Small intestine (tissue), 7 donors: Measurements from ENCODE around the gene TCIRG1. TPM values are rescaled to one million over a fixed set of nuclear protein-coding genes. Genes with fewer than 3 reads are reported as not detected.

Source experiments
- DNase-seq, 2 donors: peaks; one replicate each; pipeline versions ENCODE4 v3.0.0 to v3.0.0-alpha.2; 2013
- FAIRE-seq: peaks from 2 replicates; lab custom pipeline; 2012; peaks lifted over from hg19 to GRCh38; lab: Jason Lieb, UNC
- H3K27ac ChIP-seq, 3 donors: one replicate each; pipeline ENCODE4 v1.5.1; 2013; ENCODE audit warnings: low read length in 2 of 3, mild to moderate bottlenecking in 2 of 3, control low read depth in 1 of 3, inconsistent platforms in 1 of 3, low read depth in 1 of 3, moderate library complexity in 1 of 3
- H3K27me3 ChIP-seq, 3 donors: one replicate each; pipeline ENCODE4 v1.6.1; 2013; ENCODE audit warnings: low read length in 3 of 3, inconsistent platforms in 1 of 3; ENCODE audit not compliant: control insufficient read depth in 3 of 3, insufficient read depth in 3 of 3
- H3K36me3 ChIP-seq, 3 donors: one replicate each; pipeline ENCODE4 v1.6.1; 2013; ENCODE audit warnings: low read length in 3 of 3, inconsistent platforms in 1 of 3, low read depth in 1 of 3, mild to moderate bottlenecking in 1 of 3, moderate library complexity in 1 of 3; ENCODE audit not compliant: control insufficient read depth in 3 of 3, insufficient read depth in 2 of 3
- H3K4me1 ChIP-seq, 3 donors: one replicate each; pipeline ENCODE4 v1.6.1; 2013; ENCODE audit warnings: low read length in 2 of 3, inconsistent platforms in 1 of 3, low read depth in 1 of 3, mild to moderate bottlenecking in 1 of 3, moderate library complexity in 1 of 3; ENCODE audit not compliant: control insufficient read depth in 3 of 3, insufficient read depth in 2 of 3
- H3K4me3 ChIP-seq, 3 donors: one replicate each; pipeline ENCODE4 v1.5.1; 2013; ENCODE audit warnings: low read length in 3 of 3, control low read depth in 1 of 3, inconsistent platforms in 1 of 3, low read depth in 1 of 3, mild to moderate bottlenecking in 1 of 3, moderate library complexity in 1 of 3
- H3K9me3 ChIP-seq, 2 donors: one replicate each; pipeline ENCODE4 v1.6.1; 2013; ENCODE audit warnings: low read depth in 1 of 2, low read length in 1 of 2; ENCODE audit not compliant: control insufficient read depth in 2 of 2, insufficient read depth in 1 of 2
- WGBS, 3 donors: extraction: QIAGEN DNeasy Blood & Tissue Kit; methylation state at CpG; one replicate each; pipeline ENCODE4 v1.1.7; 2013; 5-methylcytosine and 5-hydroxymethylcytosine counted together
- polyA plus RNA-seq, 4 donors: library from polyadenylated mRNA; stranded (reverse) in 3 of 4; unstranded in 1 of 4; fragments of 200-250 nt in 3 of 4; fragments of 120-200 nt in 1 of 4; gene quantifications; one replicate each; pipeline versions ENCODE4 v1.2.1 to v1.2.3, GENCODE V29; 2013
- donor health status: healthy with polysubstance abuse.
- donor health status: control.
- donor health status: control.
- donor health status: Bipolar disorder and iron deficiency.
- donor health status: healthy.

TCIRG1 gene
- polyA plus RNA-seq, 4 donors, result 79.1 to 437 (median 285) TPM

DNA sequence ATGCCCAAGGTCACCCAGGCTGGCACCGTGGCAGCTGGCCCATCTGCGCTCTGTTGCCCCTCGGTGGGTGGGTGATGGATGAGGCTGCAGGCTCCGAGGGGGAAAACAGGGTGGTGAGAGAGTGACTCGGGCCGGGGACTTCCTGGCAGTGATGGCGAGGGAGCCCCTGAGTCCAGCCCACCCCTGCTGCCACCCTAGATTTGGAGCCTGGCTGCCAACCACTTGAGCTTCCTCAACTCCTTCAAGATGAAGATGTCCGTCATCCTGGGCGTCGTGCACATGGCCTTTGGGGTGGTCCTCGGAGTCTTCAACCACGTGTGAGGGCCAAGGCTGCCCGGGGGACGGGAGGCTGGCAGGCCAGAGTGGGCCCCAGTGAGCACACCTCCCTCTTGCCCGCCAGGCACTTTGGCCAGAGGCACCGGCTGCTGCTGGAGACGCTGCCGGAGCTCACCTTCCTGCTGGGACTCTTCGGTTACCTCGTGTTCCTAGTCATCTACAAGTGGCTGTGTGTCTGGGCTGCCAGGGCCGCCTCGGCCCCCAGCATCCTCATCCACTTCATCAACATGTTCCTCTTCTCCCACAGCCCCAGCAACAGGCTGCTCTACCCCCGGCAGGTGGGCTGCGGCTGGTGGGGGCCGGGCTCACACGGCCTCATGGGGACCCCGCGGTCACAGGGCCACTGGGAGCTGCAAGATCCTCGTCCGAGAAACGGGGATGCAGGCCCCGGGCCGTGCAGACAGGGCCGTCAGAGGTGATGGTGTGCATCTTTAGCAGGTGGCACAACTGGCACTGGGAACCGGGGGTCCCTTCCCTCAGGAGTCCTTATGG lies 10.1 kb downstream of the TCIRG1 start:
- DNase-seq (no peak), FAIRE-seq (no peak)
- Histone ChIP-seq H3K27me3 (no peaks in the 10 kb centered on the region), H3K36me3 (peaks cover 22 to 94% (median 25%) of the 10 kb centered on the region in 3 donors), H3K4me3 (no peak overlapping the region), H3K9me3 (no peaks in the 10 kb centered on the region), H3K27ac (no peak overlapping the region), H3K4me1 (no peaks in the 10 kb centered on the region)
- WGBS, 3 donors, result 91% methylated on average over 33 to 35 of the region's 35 CpGs

DNA sequence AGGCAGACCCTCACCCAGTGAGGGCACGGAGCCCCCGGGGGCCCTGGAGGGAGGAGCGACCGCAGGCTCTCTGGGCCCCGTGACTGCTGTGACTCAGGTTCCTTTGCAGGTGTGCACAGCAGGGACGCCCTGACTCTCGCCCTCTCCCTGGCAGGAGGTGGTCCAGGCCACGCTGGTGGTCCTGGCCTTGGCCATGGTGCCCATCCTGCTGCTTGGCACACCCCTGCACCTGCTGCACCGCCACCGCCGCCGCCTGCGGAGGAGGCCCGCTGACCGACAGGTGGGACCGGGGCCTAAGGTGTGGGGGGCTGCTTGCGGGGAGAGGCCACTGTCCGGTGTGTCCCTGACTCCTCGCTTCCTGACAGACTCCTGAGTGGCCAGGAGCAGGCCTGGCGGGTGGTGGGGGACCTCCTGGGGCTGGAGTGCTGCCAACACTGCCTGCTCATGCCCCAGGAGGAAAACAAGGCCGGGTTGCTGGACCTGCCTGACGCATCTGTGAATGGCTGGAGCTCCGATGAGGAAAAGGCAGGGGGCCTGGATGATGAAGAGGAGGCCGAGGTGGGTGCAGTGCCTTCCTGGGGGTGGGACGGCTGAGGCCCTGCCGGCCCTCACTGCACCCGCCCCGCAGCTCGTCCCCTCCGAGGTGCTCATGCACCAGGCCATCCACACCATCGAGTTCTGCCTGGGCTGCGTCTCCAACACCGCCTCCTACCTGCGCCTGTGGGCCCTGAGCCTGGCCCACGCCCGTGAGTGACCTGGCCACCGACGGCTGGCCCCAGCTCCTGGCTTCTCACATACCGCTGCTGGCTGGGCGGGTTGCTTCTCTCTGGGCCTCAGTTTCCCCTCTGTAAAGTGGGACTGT lies 10.9 kb downstream of the TCIRG1 start:
- H3K4me3 ChIP-seq, result no peak overlapping the region
- H3K9me3 ChIP-seq, result no peaks in the 10 kb centered on the region
- H3K27ac ChIP-seq, result no peak overlapping the region
- H3K27me3 ChIP-seq, result no peaks in the 10 kb centered on the region
- no peak for DNase-seq
- no peaks in the 10 kb centered on the region for H3K4me1 ChIP-seq
- 89 to 93% (median 90%) methylated on average over 36 to 40 of the region's 40 CpGs for WGBS, 3 donors
- H3K36me3 ChIP-seq, result peaks cover 20 to 93% (median 23%) of the 10 kb centered on the region in 3 donors
- no peak for FAIRE-seq

DNA sequence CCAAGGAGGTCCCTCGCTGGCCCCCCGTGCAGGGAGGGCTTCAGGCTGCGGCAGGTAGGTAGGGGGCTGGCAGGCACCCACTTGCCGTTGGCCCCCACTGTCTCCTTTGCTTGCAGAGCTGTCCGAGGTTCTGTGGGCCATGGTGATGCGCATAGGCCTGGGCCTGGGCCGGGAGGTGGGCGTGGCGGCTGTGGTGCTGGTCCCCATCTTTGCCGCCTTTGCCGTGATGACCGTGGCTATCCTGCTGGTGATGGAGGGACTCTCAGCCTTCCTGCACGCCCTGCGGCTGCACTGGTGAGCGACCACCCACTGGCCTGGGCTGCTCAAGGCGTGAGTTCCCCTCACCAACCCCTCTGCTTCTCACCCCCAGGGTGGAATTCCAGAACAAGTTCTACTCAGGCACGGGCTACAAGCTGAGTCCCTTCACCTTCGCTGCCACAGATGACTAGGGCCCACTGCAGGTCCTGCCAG lies 11.6 kb downstream of the TCIRG1 start:
- DNase-seq (no peak), FAIRE-seq (no peak)
- H3K4me3 ChIP-seq, result no peak overlapping the region
- no peaks in the 10 kb centered on the region for H3K9me3 ChIP-seq
- H3K36me3 ChIP-seq, result peaks cover 19 to 93% (median 23%) of the 10 kb centered on the region in 3 donors
- WGBS, 3 donors, result 93 to 97% (median 94%) methylated on average over 16 to 18 of the region's 18 CpGs
- no peaks in the 10 kb centered on the region for H3K27me3 ChIP-seq
- H3K4me1 ChIP-seq, result no peaks in the 10 kb centered on the region
- H3K27ac ChIP-seq, result no peak overlapping the region

DNA sequence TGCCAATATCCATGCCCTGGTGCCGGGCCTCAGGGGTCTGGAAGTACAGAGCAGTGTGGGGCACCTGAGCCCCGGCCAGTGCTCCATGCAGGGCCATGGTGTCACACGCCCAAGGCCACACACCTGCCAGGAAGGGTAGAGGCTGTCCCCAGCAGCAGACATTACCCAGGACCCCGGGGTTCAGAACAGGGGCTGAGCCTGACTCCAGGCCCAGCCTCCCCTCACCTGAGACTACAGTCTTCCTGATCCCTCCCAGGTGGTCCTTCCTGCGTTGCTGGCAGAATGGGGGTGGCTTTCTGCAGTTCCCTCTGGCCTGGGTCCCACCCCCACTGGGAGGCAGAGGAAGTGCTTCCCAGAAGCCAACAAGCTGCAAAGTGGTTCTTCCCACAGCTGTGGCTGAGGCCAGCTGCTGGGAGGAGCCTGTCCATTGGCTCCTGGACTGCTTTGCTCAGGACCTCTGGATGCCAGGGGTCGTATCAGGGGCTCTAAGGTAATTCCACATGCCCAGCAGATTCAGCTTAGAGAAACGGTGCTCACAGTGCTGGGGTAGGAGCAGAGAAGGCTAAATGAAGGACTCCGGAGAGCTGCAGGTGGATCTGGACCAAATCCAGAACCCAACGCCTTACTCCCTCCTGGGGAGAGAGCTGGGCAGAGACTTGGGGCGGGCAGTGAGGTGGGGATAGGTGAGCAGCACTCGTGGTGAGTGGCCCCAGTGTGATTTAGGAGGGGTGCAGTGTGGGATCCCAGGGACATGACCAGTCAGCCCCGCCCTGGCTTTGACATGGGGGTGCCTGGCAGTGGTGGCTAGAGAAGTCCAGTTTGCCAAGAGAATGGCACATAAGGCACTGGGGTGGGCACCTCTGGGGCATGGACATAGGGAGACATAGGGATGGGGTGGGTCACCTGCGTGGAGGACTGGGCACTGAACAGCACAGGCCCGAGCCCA lies 12.6 kb downstream of the TCIRG1 start:
- 71 to 81% (median 73%) methylated on average over 13 to 14 of the region's 14 CpGs for WGBS, 3 donors
- H3K4me1 ChIP-seq, result no peaks in the 10 kb centered on the region
- H3K9me3 ChIP-seq, result no peaks in the 10 kb centered on the region
- H3K4me3 ChIP-seq, result no peak overlapping the region
- FAIRE-seq, result no peak
- H3K27ac ChIP-seq, result no peak overlapping the region
- no peak for DNase-seq
- peaks cover 10 to 88% (median 23%) of the 10 kb centered on the region in 3 donors for H3K36me3 ChIP-seq
- H3K27me3 ChIP-seq, result no peaks in the 10 kb centered on the region

DNA sequence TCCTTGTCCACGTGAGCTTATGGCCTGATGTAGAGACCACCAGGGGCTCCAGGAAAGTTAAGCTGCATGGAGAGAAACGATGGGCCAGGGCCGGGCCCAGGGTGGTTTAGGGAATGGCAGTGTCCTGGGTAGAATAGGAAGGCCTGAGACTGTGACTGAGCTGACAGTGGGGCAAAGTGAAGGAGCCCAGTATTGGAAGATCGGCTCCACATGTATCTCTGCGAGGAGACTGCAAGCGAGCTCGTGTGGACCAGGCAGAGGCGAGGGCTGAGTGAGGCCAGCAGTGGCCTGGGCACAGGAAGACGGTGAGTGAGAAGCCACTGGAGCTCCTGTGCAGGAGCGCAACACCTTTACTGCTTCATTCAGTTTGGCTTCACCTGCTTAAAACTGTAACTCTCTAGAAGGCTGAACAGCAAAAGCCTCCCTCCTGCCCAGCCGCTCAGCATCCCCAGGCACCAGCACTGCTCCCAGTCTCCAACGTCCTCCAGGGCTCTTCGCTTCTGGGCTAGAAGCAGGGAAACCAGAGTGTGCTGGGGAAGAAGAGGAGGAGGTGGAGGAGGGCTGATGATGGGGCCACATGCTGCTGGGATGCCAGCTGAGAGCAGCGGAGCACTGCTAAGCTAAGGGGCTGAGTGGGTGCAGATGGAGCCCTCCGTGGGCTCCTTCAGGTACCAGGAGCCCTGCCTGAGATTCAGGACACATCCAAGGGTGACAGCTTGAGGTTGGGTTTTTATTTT lies 13.5 kb downstream of the TCIRG1 start:
- Histone ChIP-seq H3K27ac (no peak overlapping the region), H3K4me1 (no peaks in the 10 kb centered on the region), H3K36me3 (peaks cover 8 to 89% (median 23%) of the 10 kb centered on the region in 3 donors), H3K4me3 (no peak overlapping the region), H3K27me3 (no peaks in the 10 kb centered on the region), H3K9me3 (no peaks in the 10 kb centered on the region)
- DNase-seq (no peak), FAIRE-seq (no peak)
- 83 to 89% (median 84%) methylated on average over 15 of the region's 15 CpGs for WGBS, 3 donors

DNA sequence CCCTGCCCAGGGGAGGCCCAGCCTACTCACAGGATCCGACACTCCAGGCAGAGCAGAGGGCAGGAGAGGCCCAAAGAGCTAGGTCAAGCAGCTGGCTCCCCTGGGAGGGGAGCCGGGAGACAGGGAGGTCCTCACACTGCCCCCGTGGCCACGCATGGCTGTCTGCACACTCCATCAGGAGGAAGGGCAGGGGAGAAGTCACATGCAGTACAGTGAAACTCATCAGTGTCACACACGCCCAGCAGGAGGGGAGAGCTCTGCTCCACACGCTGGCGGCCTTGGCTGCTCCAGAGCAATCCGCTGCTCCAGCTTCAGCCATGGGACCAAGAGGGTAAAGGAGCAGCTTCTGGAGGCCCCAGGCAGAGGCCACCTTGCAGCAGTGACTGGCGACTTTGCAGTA lies 14.3 kb downstream of the TCIRG1 start:
- H3K4me3 ChIP-seq, result no peak overlapping the region
- no peaks in the 10 kb centered on the region for H3K4me1 ChIP-seq
- DNase-seq (no peak), FAIRE-seq (no peak)
- H3K9me3 ChIP-seq, result no peaks in the 10 kb centered on the region
- no peaks in the 10 kb centered on the region for H3K27me3 ChIP-seq
- 79 to 87% (median 81%) methylated on average over 9 of the region's 9 CpGs for WGBS, 3 donors
- H3K27ac ChIP-seq, result no peak overlapping the region
- peaks cover 8 to 88% (median 20%) of the 10 kb centered on the region in 3 donors for H3K36me3 ChIP-seq

DNA sequence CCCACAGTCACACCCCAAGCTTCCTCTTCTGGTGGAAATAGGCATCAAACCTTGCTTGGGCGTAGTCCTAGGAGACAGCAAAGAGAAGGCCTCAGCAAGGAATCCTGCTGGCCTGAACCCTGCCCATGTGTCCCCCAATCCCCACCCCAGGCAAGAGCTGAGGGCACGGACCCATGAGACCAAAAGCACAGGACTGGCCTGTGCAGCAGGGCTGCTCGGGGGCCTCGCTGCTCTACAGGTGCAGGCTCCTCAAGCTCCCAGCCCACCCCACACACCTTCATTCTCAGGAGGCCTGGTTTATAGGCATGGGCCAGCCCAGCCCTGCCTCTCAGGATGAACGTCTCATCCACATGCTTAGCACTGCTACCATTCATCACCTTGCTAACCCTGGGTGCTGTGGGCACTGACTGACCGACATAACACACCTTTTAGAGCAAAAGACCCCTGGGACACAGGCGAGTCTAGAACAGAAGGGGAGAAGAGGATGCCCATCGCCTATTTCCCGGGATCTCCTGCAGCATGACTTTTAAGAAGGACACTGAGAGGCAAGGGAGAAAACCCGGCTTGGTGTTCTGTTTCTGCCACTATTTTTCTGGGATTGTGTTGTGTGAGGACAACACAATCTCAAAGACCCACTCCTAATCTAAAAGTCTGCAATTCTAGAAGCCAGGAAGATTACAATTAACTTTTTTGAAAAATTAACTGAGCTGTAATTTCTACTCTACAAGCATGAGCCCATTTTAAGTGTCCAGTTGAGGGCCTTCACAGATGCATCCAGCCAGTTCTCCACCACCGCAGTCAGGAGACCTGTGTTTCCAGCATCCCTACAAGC lies 15.4 kb downstream of the TCIRG1 start:
- DNase-seq (no peak), FAIRE-seq (no peak)
- no peaks in the 10 kb centered on the region for H3K9me3 ChIP-seq
- H3K4me1 ChIP-seq, result no peaks in the 10 kb centered on the region
- no peaks in the 10 kb centered on the region for H3K27me3 ChIP-seq
- peaks cover 8 to 79% (median 17%) of the 10 kb centered on the region in 3 donors for H3K36me3 ChIP-seq
- H3K4me3 ChIP-seq, result no peak overlapping the region
- WGBS, 3 donors, result 89 to 94% (median 90%) methylated on average over 11 of the region's 11 CpGs
- H3K27ac ChIP-seq, result no peak overlapping the region
